Activated CD8-positive, alpha-beta memory T cell treated with anti-CD3 and anti-CD28 coated beads for 1 hour (primary cell): ENCODE measurements around the gene FAM193B.

Experiments
- DNase-seq, 2 donors: peaks; one replicate each; pipeline ENCODE4 v3.0.0-alpha.2; 2020; ENCODE audit warnings: low read depth in 1 of 2; ENCODE audit errors: extremely low read depth in 1 of 2

The FAM193B gene

DNA sequence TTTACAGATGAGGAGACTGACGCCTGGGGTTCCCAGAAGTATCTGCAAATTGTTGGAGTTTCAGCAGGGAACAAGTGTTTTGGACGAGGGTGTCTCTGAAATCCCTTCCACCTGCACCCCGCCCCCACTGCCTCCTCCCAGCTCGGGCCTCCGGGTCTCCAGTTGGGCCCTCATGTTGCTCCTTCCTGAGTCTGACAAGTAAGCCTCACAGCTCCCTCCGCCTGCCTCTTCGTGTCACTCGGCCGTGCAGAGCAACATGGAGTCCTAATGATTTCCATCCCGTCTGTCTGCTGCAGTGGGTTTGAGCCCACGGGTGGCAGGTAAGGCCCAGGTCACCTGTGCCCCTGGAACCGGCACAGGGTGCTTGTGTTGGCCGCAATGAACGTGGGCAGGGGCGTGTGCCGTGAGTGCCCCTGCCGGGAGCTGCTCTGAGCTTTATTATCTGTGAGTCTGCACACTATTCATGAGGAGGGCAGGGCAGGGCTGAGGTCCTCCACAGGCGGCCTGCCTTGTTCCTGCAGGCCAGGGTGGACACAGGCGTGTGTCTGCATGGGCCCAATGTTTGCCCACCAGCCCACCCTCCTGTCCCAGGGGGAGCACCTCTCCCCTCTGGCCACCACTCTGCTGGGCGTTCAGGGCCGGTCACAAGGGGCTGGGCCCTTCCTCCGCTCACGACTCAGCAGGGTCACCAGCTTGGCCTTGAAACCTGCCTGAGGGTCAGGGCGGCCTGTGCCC, 50.8 kb downstream of the FAM193B start:
- DNase-seq, result no peak

- no peak for DNase-seq
Observed at GRCh38 chr5:177502886-177503285, 51.5 kb downstream of the FAM193B start.

- DNase-seq, result no peak
Observed at GRCh38 chr5:177501874-177502678, 52.3 kb downstream of the FAM193B start.

- DNase-seq, result peak; percentile 72 to 86
Observed at GRCh38 chr5:177500685-177501522, 53.5 kb downstream of the FAM193B start.

DNA sequence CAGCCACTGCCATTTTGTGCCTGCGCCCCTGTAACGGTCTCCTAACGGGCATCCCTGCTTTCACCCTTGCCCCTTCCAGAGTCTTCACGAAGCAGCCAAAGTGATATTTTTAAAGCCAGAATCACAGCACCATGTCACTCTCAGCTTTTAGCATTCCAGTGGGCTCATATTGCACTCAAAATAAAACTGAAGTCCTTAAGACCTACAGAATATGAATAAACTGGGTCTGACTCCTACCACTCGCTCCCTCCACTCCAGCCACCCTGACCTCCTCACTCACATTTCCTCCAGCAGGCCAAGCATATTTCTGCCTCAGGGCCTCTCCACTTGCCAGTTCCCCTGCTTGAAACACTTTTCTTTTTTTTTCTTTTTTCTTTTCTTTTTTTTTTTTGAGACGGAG, 54.5 kb downstream of the FAM193B start:
- no peak for DNase-seq

DNA sequence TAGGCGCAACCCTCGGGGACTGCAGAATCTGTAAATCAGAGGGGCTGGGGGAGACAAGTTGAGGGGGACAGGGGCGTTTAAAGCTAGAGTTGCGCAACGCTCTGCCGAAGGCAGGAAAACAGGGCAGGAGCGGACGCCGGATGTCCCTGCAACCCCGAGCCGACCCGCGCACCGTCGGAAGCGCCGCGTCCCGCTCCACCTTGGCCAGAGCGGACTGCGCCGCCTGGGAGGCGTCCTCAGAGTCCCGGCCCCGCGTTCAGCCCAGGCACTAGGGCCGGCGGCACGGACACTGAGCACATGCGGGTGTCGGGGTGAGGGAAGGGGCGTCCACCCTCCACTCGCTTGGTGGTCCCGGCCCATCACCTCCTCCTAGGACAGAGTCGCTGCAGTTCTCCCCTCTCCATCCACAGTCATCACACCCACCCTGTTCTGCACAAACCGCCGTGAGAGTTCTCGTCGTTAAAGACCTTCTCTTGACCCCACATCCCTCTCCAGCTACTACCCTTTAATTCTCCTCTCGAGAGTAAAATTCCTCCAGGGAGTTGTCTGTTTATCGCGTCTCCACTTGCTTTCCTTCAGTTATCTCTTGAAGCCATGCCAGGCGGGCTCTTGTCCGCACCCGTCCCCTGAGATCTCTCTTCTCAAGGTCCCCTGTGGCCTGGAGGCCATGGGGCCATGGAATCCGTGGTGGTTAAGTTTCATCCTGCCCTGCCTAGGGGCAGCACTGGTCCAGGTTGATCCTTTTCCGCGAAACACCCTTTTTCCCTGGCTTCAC, 56.2 kb downstream of the FAM193B start:
- no peak for DNase-seq

DNA sequence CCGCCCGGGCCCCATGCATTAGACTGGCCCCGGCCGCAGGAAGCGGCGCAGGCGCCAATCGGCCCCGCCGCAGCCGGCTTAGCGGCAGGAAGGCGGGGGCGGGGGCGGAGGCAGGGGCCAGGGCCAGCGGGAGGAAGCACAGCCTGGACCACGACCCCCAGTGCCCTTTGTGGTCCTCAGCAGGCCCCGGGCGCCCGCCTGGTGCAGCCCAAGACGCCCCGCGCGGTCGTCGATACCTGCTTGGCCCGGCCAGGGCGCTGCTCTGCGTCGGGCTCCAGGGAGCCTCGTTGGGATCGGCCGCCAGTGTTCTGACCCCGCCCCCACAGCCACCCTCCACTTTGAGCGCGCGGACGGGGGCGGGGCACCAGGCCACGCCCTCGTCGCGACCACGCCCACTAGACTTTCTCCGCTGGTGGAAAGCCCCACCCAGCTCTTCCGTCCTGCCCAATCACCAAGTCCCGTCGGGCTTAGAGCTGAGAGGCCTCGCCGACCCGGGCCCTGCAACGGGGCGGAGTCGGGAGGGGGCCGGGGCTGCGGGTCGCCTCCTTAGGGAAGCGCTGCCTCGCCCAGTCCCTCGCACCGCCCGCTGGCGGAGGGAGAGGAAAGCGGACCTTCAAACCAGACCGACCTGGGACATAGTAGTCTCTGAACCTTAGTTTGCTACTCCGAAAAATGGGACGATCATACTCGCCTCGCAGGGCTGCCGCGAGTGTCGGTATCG, 56.9 kb downstream of the FAM193B start, which contains the start of gene PDLIM7:
TSS of gene PDLIM7 (minus strand) at position 313 of the 721 bp plus-strand sequence. CDS start 1,092 bp downstream, outside the sequence.
- DNase-seq, result peak; percentile 82 to 91

- no peak for DNase-seq
Observed at GRCh38 chr5:177496727-177497291, 57.6 kb downstream of the FAM193B start.

GRCh38 chr5:177496070-177496726, 58.2 kb downstream of the FAM193B start:
- DNase-seq, result no peak

DNA sequence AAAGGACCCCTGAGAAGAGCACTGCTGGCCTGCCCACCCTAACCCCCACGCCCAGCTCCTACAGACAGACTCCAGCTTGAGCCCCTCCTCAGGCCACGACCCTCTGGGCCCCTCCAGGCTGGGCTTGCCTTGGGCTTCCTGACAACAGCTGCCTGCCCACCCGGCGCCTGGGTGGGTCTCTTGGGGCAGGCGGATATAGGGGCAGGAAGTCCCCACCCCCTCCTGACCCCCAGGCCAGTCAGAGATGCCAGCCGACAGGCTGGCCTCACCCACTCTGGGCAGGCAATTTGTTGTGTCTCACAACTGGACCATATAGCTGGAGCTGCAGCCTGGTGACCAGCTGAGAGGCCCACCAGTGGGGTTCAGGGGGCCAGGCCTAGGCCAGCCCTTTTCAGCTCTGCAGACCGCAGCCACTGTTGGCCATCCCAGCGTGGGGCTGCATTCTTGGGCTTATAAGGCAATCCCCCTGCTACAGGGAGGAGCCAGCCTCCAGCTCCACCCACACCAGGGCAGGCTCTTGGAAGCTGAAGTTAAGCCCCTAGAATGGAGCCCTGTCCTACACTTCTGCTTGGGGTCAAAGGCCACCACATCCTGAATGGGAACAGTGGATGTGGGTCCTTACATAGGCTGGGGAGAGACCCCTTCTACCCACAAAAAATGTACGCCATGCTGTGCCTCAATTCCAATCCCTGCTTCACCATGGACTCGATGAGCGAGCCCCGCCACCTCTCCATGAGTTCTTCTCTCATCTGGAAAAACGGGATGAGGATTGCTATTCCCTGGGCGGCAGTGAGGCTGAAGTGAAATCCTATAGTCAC, 58.9 kb downstream of the FAM193B start:
- DNase-seq, result no peak

- DNase-seq, result no peak
Observed at GRCh38 chr5:177494346-177495195, 59.8 kb downstream of the FAM193B start.

GRCh38 chr5:177493795-177494345, 60.5 kb downstream of the FAM193B start:
- DNase-seq, result no peak

DNA sequence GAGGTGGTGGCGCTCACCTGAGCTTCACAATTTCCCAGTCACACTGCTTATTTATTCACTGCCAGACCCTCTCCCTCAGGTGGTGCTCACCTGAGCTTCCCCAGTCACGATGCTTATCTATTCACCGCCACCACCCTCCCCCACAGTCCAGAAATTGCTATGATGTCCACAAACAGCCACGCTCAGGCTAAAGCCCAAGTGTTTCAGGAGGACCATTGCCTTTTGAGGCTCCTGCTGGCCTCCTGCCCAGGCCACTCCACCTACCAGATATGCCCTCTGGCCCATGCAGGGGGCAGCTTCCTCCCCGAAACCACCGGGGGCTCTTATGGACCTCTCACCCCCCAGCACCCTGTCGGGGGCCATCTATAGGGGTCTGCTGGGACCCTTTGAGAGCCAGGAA, 61.5 kb downstream of the FAM193B start:
- no peak for DNase-seq

DNA sequence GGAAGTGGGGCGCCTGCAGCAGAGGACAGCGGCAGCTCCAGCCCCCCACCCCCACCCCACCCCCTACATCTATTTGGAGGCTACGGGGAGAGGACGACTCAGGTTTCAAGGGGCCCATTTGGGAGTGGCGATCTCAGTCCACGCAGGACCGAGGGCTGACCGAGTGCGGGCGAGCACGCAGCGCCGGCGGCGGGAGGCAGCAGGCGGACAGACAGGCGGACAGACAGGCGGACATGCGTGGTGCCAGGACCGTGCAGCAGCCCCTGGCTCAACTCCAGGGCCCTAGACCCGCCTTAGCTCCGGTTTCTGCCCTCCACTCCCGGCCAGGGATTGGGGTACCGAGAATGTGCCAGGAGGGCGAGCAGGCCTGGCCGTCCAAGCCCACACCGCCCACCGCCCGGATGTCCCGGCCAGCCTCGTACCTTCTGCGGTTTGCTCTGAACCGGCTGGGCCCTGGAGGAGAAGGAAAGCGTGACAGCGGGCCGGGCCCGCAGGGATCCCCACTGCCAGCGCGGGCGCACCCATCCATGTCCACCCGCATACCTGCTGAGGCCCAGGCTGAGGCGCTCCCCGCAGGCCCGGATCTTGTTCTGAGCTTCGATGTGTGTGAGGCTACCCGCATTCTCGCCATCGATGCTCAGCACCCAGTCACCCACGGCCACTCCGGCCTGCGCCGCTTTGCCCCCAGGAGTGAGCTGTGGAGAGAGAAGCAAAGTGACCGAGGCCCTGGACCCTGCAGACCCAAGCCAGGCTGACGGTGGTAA, 62.2 kb downstream of the FAM193B start:
- no peak for DNase-seq

DNA sequence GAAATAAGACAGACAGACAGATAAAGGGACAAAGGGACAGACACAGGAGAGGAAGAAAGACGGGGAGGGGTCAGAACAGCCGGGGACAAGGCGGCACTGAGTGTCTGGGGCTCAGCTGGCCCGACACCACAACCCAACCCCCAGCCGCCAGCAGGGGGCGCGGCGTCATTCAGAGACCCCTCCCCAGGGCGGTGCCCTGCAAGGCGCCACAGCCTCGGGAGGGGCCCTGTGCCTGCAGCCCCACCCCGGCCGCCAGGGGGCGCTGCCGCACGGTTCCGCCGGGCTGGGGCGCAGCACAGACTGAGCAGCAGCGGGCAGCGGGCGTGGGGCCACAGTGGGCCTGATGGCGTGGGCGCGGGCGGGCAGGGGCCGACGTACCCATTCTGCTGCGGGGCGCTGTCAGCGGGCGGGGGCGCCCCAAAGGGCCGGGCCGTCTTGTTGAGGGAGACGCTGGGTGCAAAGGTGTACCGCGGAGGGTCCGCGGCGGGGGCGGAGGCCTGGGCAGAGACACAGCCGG, 62.9 kb downstream of the FAM193B start:
- no peak for DNase-seq

- no peak for DNase-seq
Observed at GRCh38 chr5:177490992-177491391, 63.4 kb downstream of the FAM193B start.
